ENCODE results near the gene EDC4.
"Not testable (repeated sequence)": the region's sequence is repeated elsewhere in the genome, so short reads cannot be mapped to it uniquely, and the experiment has no call there.

DNA sequence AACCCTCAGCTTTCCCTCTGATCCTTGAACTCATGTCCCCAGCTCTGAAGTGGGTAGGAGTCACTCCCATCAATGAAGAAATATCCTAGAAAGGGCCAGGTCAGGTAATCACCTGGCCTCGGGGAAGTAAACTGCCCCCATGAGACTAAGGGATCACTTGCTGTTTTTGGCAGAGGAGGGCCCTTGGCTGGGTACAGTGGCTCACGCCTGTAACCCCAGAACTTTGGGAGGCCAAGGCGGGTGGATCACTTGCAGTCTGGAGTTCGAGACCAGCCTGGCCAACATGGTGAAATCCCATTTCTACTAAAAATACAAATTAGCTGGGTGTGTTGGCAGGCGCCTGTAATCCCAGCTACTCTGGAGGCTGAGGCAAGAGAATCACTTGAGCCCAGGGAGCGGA is 8.8 kb upstream of the EDC4 start:
- TF ChIP-seq SIN3A (IDR thresholded peaks at IDR 0.05; ENCODE audit: low read depth); POLR2A (IDR thresholded peaks at IDR 0.05; ENCODE audit: borderline replicate concordance, extremely low read depth, insufficient read depth, insufficient read length); SP1 (IDR thresholded peaks at IDR 0.05; ENCODE audit: low read depth); ZNF274 (IDR thresholded peaks at IDR 0.05; ENCODE audit: low read depth, low read length); RAD21 (IDR thresholded peaks at IDR 0.05; ENCODE audit: low read depth); CEBPB (IDR thresholded peaks at IDR 0.05; ENCODE audit: low read depth); POLR2AphosphoS5 (IDR thresholded peaks at IDR 0.05; ENCODE audit: low read depth, low read length); EZH2phosphoT487 (IDR thresholded peaks at IDR 0.05; ENCODE audit: borderline replicate concordance); CBX3 (IDR thresholded peaks at IDR 0.05; ENCODE audit: low read depth); EZH2 (IDR thresholded peaks at IDR 0.05); SRF (IDR thresholded peaks at IDR 0.05; ENCODE audit: low read depth): not testable (repeated sequence)
- TF ChIP-seq, protein P1, sequence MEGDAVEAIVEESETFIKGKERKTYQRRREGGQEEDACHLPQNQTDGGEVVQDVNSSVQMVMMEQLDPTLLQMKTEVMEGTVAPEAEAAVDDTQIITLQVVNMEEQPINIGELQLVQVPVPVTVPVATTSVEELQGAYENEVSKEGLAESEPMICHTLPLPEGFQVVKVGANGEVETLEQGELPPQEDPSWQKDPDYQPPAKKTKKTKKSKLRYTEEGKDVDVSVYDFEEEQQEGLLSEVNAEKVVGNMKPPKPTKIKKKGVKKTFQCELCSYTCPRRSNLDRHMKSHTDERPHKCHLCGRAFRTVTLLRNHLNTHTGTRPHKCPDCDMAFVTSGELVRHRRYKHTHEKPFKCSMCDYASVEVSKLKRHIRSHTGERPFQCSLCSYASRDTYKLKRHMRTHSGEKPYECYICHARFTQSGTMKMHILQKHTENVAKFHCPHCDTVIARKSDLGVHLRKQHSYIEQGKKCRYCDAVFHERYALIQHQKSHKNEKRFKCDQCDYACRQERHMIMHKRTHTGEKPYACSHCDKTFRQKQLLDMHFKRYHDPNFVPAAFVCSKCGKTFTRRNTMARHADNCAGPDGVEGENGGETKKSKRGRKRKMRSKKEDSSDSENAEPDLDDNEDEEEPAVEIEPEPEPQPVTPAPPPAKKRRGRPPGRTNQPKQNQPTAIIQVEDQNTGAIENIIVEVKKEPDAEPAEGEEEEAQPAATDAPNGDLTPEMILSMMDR (IDR thresholded peaks at IDR 0.05 in 2 of 3, conservative IDR thresholded peaks at IDR 0.05 in 1 of 3; ENCODE audit: borderline replicate concordance in 1 of 3, insufficient read depth in 1 of 3, low read depth in 2 of 3, low read length in 2 of 3) = not testable (repeated sequence)
- TF ChIP-seq, protein P2, sequence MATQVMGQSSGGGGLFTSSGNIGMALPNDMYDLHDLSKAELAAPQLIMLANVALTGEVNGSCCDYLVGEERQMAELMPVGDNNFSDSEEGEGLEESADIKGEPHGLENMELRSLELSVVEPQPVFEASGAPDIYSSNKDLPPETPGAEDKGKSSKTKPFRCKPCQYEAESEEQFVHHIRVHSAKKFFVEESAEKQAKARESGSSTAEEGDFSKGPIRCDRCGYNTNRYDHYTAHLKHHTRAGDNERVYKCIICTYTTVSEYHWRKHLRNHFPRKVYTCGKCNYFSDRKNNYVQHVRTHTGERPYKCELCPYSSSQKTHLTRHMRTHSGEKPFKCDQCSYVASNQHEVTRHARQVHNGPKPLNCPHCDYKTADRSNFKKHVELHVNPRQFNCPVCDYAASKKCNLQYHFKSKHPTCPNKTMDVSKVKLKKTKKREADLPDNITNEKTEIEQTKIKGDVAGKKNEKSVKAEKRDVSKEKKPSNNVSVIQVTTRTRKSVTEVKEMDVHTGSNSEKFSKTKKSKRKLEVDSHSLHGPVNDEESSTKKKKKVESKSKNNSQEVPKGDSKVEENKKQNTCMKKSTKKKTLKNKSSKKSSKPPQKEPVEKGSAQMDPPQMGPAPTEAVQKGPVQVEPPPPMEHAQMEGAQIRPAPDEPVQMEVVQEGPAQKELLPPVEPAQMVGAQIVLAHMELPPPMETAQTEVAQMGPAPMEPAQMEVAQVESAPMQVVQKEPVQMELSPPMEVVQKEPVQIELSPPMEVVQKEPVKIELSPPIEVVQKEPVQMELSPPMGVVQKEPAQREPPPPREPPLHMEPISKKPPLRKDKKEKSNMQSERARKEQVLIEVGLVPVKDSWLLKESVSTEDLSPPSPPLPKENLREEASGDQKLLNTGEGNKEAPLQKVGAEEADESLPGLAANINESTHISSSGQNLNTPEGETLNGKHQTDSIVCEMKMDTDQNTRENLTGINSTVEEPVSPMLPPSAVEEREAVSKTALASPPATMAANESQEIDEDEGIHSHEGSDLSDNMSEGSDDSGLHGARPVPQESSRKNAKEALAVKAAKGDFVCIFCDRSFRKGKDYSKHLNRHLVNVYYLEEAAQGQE (IDR thresholded peaks at IDR 0.05; ENCODE audit: low read depth) = not testable (repeated sequence)
- TF ChIP-seq, protein P3, sequence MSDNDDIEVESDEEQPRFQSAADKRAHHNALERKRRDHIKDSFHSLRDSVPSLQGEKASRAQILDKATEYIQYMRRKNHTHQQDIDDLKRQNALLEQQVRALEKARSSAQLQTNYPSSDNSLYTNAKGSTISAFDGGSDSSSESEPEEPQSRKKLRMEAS (IDR thresholded peaks at IDR 0.05) = not testable (repeated sequence)
